Suprapubic skin (tissue), 4 donors: Measurements from ENCODE around the gene SV2A. TPM values are rescaled to one million over a fixed set of nuclear protein-coding genes. Genes with fewer than 3 reads are reported as not detected.
"Not testable (repeated sequence)": the region's sequence is repeated elsewhere in the genome, so short reads cannot be mapped to it uniquely, and the experiment has no call there.

ENCODE experiments used
- DNase-seq, 2 donors: peaks; one replicate each; pipeline ENCODE4 v3.0.0-alpha.2; 2019; ENCODE audit warnings: low spot score in 2 of 2
- H3K27ac ChIP-seq: fragments of 200-600 bp; sonication (generic); one replicate; pipeline ENCODE4 v1.5.1; 2019
- H3K27me3 ChIP-seq: fragments of 200-600 bp; sonication (generic); one replicate; pipeline ENCODE4 v1.5.1; 2019
- H3K36me3 ChIP-seq: fragments of 200-600 bp; sonication (generic); one replicate; pipeline ENCODE4 v1.5.1; 2019
- H3K4me1 ChIP-seq: fragments of 200-600 bp; sonication (generic); one replicate; pipeline ENCODE4 v1.5.1; 2019
- H3K4me3 ChIP-seq: fragments of 200-600 bp; sonication (generic); one replicate; pipeline ENCODE4 v1.5.1; 2019; ENCODE audit warnings: mild to moderate bottlenecking
- H3K9me3 ChIP-seq: fragments of 200-600 bp; sonication (generic); one replicate; pipeline ENCODE4 v1.5.1; 2019
- EP300 ChIP-seq: sonication (generic); formaldehyde crosslinking; IDR thresholded peaks from one replicate; pipeline ENCODE4 v1.6.1; 2017; ENCODE audit warnings: antibody characterized with exemption
- POLR2A ChIP-seq, 2 donors: fragments of 450-650 bp; IDR thresholded peaks; one replicate each; pipeline ENCODE4 v1.6.1; 2017; ENCODE audit warnings: antibody characterized with exemption in 2 of 2, mild to moderate bottlenecking in 2 of 2, moderate library complexity in 2 of 2
- POLR2AphosphoS5 ChIP-seq, 3 donors: sonication (generic); formaldehyde crosslinking; IDR thresholded peaks; one replicate each; pipeline ENCODE4 v1.6.1; 2017; ENCODE audit warnings: antibody characterized with exemption in 3 of 3
- WGBS: methylation state at CpG from one replicate; pipeline ENCODE4 v1.1.5; 2018; 5-methylcytosine and 5-hydroxymethylcytosine counted together
- total RNA-seq, 4 donors: library from RNA; depleted of rRNA; stranded (reverse); fragments of >200 nt; gene quantifications; one replicate each; pipeline ENCODE4 v1.1.0, GENCODE V29; 2016
- TF ChIP-seq, protein P1 (sequence below), 2 donors: fragments of 200-600 bp in 1 of 2; fragments of 450-650 bp in 1 of 2; sonication (generic) in 1 of 2; IDR thresholded peaks; one replicate each; pipeline ENCODE4 v1.5.1; 2016 to 2019; ENCODE audit warnings: antibody characterized with exemption in 2 of 2, mild to moderate bottlenecking in 1 of 2, moderate library complexity in 1 of 2

SV2A gene
- total RNA-seq, 4 donors from 2014 or later: 0.48 to 1.3 (median 0.65) TPM

GRCh38 chr1:149877211-149877946, 40.3 kb downstream of the SV2A start:
- Histone ChIP-seq H3K4me3 (no peak overlapping the region), H3K4me1 (no peaks in the 10 kb centered on the region), H3K9me3 (no peaks in the 10 kb centered on the region), H3K27me3 (no peaks in the 10 kb centered on the region), H3K36me3 (no peaks in the 10 kb centered on the region), H3K27ac (no peak overlapping the region)
- WGBS: 89% methylated on average over 7 of the region's 7 CpGs
- no peak for DNase-seq
- TF ChIP-seq, protein P1, sequence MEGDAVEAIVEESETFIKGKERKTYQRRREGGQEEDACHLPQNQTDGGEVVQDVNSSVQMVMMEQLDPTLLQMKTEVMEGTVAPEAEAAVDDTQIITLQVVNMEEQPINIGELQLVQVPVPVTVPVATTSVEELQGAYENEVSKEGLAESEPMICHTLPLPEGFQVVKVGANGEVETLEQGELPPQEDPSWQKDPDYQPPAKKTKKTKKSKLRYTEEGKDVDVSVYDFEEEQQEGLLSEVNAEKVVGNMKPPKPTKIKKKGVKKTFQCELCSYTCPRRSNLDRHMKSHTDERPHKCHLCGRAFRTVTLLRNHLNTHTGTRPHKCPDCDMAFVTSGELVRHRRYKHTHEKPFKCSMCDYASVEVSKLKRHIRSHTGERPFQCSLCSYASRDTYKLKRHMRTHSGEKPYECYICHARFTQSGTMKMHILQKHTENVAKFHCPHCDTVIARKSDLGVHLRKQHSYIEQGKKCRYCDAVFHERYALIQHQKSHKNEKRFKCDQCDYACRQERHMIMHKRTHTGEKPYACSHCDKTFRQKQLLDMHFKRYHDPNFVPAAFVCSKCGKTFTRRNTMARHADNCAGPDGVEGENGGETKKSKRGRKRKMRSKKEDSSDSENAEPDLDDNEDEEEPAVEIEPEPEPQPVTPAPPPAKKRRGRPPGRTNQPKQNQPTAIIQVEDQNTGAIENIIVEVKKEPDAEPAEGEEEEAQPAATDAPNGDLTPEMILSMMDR (IDR thresholded peaks at IDR 0.05): no peak
- TF ChIP-seq POLR2AphosphoS5 (IDR thresholded peaks at IDR 0.05) (no peak), EP300 (no peak), POLR2A (IDR thresholded peaks at IDR 0.05) (no peak)

GRCh38 chr1:149873060-149873459, 44.6 kb downstream of the SV2A start:
- not testable (repeated sequence) for H3K27ac ChIP-seq
- whole genome bisulfite sequencing: no CpG with 5 or more reads among the region's 4 CpGs

GRCh38 chr1:149866887-149867286, 50.8 kb downstream of the SV2A start:
- WGBS: no CpG with 5 or more reads among the region's 2 CpGs
- not testable (repeated sequence) for H3K9me3 ChIP-seq

More at GRCh38 chr1:149873060-149873459, 44.6 kb downstream of the SV2A start:
- H3K4me1 ChIP-seq, H3K36me3 ChIP-seq, H3K9me3 ChIP-seq, H3K4me3 ChIP-seq, DNase-seq, H3K27me3 ChIP-seq: not testable (repeated sequence)

GRCh38 chr1:149861497-149862054, 56.1 kb downstream of the SV2A start:
- not testable (repeated sequence) for H3K4me1 ChIP-seq, DNase-seq, H3K27ac ChIP-seq, H3K36me3 ChIP-seq, H3K27me3 ChIP-seq, H3K9me3 ChIP-seq, H3K4me3 ChIP-seq
- no CpG with 5 or more reads among the region's 32 CpGs for WGBS

More at GRCh38 chr1:149866887-149867286, 50.8 kb downstream of the SV2A start:
- not testable (repeated sequence) for H3K4me3 ChIP-seq, H3K36me3 ChIP-seq, H3K27ac ChIP-seq, DNase-seq, H3K4me1 ChIP-seq, H3K27me3 ChIP-seq

- not testable (repeated sequence) for H3K9me3 ChIP-seq, H3K4me3 ChIP-seq, H3K27me3 ChIP-seq, H3K27ac ChIP-seq, H3K36me3 ChIP-seq, H3K4me1 ChIP-seq, DNase-seq
- no CpG with 5 or more reads among the region's 55 CpGs for WGBS
These were observed 56.8 kb downstream of the SV2A start for GRCh38 chr1:149860684-149861496.

DNA sequence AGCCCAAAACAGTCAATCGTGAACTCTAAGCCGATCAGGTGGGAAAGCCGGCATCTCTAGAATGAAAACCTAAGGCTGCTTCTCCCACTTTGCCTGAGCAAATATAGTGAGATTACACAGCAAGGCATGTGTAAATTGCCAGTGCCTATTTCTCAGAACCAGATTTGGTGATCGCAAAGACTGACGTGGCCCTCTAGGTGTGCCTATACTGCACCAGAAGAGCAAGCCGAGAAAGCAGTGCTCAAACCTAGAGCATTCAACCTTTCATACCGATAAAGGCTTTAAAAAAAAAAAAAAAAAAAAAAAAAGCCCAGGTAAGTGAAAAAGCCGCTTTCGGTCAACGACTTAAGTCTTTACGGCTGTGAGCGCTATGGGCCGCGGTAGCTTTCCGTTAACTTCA, 57.4 kb downstream of the SV2A start:
- DNase-seq, H3K4me3 ChIP-seq, H3K9me3 ChIP-seq, H3K27ac ChIP-seq, H3K27me3 ChIP-seq, H3K4me1 ChIP-seq, H3K36me3 ChIP-seq: not testable (repeated sequence)
- no CpG with 5 or more reads among the region's 15 CpGs for WGBS

Other genes with a start within 250 kb of the SV2A start
- gene FCGR1A, start 135.2 kb downstream of the SV2A start, total RNA-seq: not detected
- 10 to 100 TPM; 21.7 to 42.1 (median 33.1) TPM for gene BOLA1, start 18.3 kb downstream of the SV2A start, total RNA-seq
- 10 to 100 TPM; 19.1 to 28.7 (median 22.2) TPM for gene SF3B4, start 10.0 kb upstream of the SV2A start, total RNA-seq
- 10 to 100 TPM; 13.5 to 40.3 (median 22.0) TPM for gene MTMR11, start 19.0 kb upstream of the SV2A start, total RNA-seq
- 10 to 100 TPM; 11.0 to 19.2 (median 15.0) TPM for gene OTUD7B, start 92.9 kb upstream of the SV2A start, total RNA-seq
- 10 to 100 TPM; 23.8 to 67.4 (median 34.2) TPM for gene VPS45, start 149.9 kb upstream of the SV2A start, total RNA-seq
- 10 to 100 TPM in 3 of 4 donors, 1 to 10 TPM in 1; 4.8 to 19.2 (median 10.7) TPM for gene PLEKHO1, start 232.1 kb upstream of the SV2A start, total RNA-seq